Panc1 (cell line): ENCODE data around the gene DRGX. TPM values are rescaled to one million over a fixed set of nuclear protein-coding genes. Genes with fewer than 3 reads are reported as not detected.

Experiments
- ATAC-seq: fragments of 200-7000 bp; cut with Tn5 transposase; 2 replicates; pipeline ENCODE4 v1.9.1; 2020; ENCODE audit warnings: mild to moderate bottlenecking, moderate library complexity
- BruUV-seq: library from RNA; stranded (reverse); fragments of 400-500 nt; replicated peaks from 2 replicates; lab custom pipeline; 2021; lab: Mats Ljungman, UMichigan
- CTCF ChIA-PET: fragments of 300-600 bp; sonication (Branson Sonifier 250); formaldehyde crosslinking; loops from one replicate; lab custom pipeline; 2022; ENCODE audit warnings: antibody characterized with exemption; lab: Charles Lee
- POLR2A ChIA-PET: fragments of 300-600 bp; sonication (Branson Sonifier 250); formaldehyde crosslinking; loops from one replicate; lab custom pipeline; 2022; ENCODE audit warnings: antibody characterized with exemption; lab: Charles Lee
- DNase-seq: peaks from one replicate; pipeline ENCODE4 v3.0.0-alpha.2; 2010; ENCODE audit warnings: low read depth, low spot score
- H3K27ac ChIP-seq: 2 replicates; pipeline ENCODE4 v1.5.1; 2011; ENCODE audit warnings: mild to moderate bottlenecking, low read length, inconsistent platforms
- H3K27me3 ChIP-seq: fragments of 200-500 bp; sonication (Bioruptor generic); 2 replicates; pipeline ENCODE4 v1.6.0; 2014; ENCODE audit warnings: low read length, inconsistent platforms; ENCODE audit not compliant: control insufficient read depth, insufficient read depth
- H3K36me3 ChIP-seq: fragments of 200-500 bp; sonication (Bioruptor generic); 2 replicates; pipeline ENCODE4 v1.5.1; 2014; ENCODE audit warnings: inconsistent platforms, mild to moderate bottlenecking, low read length, moderate library complexity; ENCODE audit not compliant: control insufficient read depth, insufficient read depth
- H3K4me1 ChIP-seq: 2 replicates; pipeline ENCODE4 v1.5.1; 2011; ENCODE audit warnings: inconsistent platforms, mild to moderate bottlenecking, low read length, moderate library complexity; ENCODE audit not compliant: control insufficient read depth, insufficient read depth
- H3K4me3 ChIP-seq, 2 experiments: 2 replicates each; pipeline ENCODE4 v1.5.1; 2011 to 2012; ENCODE audit warnings: low read depth in 2 of 2, low read length in 2 of 2, mild to moderate bottlenecking in 2 of 2, inconsistent platforms in 1 of 2, moderate library complexity in 1 of 2
- H3K9me3 ChIP-seq: fragments of 200-500 bp; sonication (Bioruptor generic); 2 replicates; pipeline ENCODE4 v1.5.1; 2014; ENCODE audit warnings: low read depth, mild to moderate bottlenecking, inconsistent platforms, low read length, moderate library complexity; ENCODE audit not compliant: control insufficient read depth, insufficient read depth
- POLR2AphosphoS5 ChIP-seq: IDR thresholded peaks from 2 replicates; pipeline ENCODE4 v1.6.1; 2012; ENCODE audit warnings: mild to moderate bottlenecking, low read depth, low read length, moderate library complexity
- REST ChIP-seq, 2 experiments: IDR thresholded peaks; 2 replicates each; pipeline ENCODE4 v1.6.1; 2011 to 2012; ENCODE audit warnings: low read depth in 2 of 2, control low read depth in 1 of 2, low read length in 1 of 2, mild to moderate bottlenecking in 1 of 2, moderate library complexity in 1 of 2; ENCODE audit not compliant: insufficient read depth in 1 of 2
- SIN3A ChIP-seq: IDR thresholded peaks from 2 replicates; pipeline ENCODE4 v1.6.1; 2012; ENCODE audit warnings: low read depth, mild to moderate bottlenecking, low read length, moderate library complexity, borderline replicate concordance; ENCODE audit not compliant: insufficient read depth
- TCF7L2 ChIP-seq: IDR thresholded peaks from 2 replicates; pipeline ENCODE4 v1.6.1; 2011; ENCODE audit warnings: mild to moderate bottlenecking, low read depth, low read length, inconsistent platforms
- in situ Hi-C: cut with HindIII; loops from 2 replicates; pipeline ENCODE4 v1.10.0; 2016; ENCODE audit warnings: low sequenced_read_pairs, low pct_unique_long_range_greater_than_20kb
- intact Hi-C: fragments of 100-400 bp; cut with micrococcal nuclease; formaldehyde crosslinking; loops from one replicate; pipeline ENCODE4 v1.10.0; 2022; ENCODE audit not compliant: unreplicated experiment
- total RNA-seq: library from RNA; stranded (reverse); gene quantifications from one replicate; pipeline ENCODE4 v1.2.1, GENCODE V29; 2021; ENCODE audit not compliant: unreplicated experiment
- TF ChIP-seq, protein P1 (sequence below): fragments of 450-650 bp; IDR thresholded peaks from 2 replicates; pipeline ENCODE4 v1.5.1; 2017; ENCODE audit warnings: mild to moderate bottlenecking

Gene DRGX
- total RNA-seq, 1 experiment from 2014 or later, result 0.15 TPM

- ATAC-seq (no peak), DNase-seq (no peak)
- ChIA-PET POLR2A (no interaction called here), CTCF (no interaction called here)
- Histone ChIP-seq H3K9me3 (no peaks in the 10 kb centered on the region), H3K4me3 (no peak overlapping the region), H3K4me1 (no peaks in the 10 kb centered on the region), H3K27me3 (peaks cover 7% of the 10 kb centered on the region), H3K27ac (no peak overlapping the region), H3K36me3 (no peaks in the 10 kb centered on the region)
- no TSS peak for BruUV-seq
- in situ Hi-C loops (no loop called here), intact Hi-C loops (no loop called here)
- TF ChIP-seq SIN3A (no peak), POLR2AphosphoS5 (no peak)
Observed at GRCh38 chr10:49334964-49335363, 60.9 kb downstream of the DRGX start.

- TF ChIP-seq POLR2AphosphoS5 (no peak), TCF7L2 (no peak), SIN3A (no peak), REST (IDR thresholded peaks at IDR 0.05; ENCODE audit: insufficient read depth in 1 of 2, low read depth in 2 of 2, low read length in 1 of 2) (no peak)
- TF ChIP-seq, protein P1, sequence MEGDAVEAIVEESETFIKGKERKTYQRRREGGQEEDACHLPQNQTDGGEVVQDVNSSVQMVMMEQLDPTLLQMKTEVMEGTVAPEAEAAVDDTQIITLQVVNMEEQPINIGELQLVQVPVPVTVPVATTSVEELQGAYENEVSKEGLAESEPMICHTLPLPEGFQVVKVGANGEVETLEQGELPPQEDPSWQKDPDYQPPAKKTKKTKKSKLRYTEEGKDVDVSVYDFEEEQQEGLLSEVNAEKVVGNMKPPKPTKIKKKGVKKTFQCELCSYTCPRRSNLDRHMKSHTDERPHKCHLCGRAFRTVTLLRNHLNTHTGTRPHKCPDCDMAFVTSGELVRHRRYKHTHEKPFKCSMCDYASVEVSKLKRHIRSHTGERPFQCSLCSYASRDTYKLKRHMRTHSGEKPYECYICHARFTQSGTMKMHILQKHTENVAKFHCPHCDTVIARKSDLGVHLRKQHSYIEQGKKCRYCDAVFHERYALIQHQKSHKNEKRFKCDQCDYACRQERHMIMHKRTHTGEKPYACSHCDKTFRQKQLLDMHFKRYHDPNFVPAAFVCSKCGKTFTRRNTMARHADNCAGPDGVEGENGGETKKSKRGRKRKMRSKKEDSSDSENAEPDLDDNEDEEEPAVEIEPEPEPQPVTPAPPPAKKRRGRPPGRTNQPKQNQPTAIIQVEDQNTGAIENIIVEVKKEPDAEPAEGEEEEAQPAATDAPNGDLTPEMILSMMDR, result no peak
- H3K4me1 ChIP-seq, result no peaks in the 10 kb centered on the region
- no peak overlapping the region for H3K27ac ChIP-seq
- H3K27me3 ChIP-seq, result peaks cover 5% of the 10 kb centered on the region; the same call in 1 of the 2 replicates
- BruUV-seq, result no TSS peak
- ChIA-PET POLR2A (no interaction called here), CTCF (no interaction called here)
- no peaks in the 10 kb centered on the region for H3K36me3 ChIP-seq
- in situ Hi-C loops (no loop called here), intact Hi-C loops (no loop called here)
- no peak overlapping the region for H3K4me3 ChIP-seq
- no peak for ATAC-seq
- H3K9me3 ChIP-seq, result no peaks in the 10 kb centered on the region
- no peak for DNase-seq
Observed at GRCh38 chr10:49333192-49333591, 62.7 kb downstream of the DRGX start.

GRCh38 chr10:49332768-49333167, 63.1 kb downstream of the DRGX start:
- Histone ChIP-seq H3K27ac (no peak overlapping the region), H3K4me1 (no peaks in the 10 kb centered on the region), H3K9me3 (no peaks in the 10 kb centered on the region), H3K4me3 (no peak overlapping the region), H3K27me3 (peaks cover 5% of the 10 kb centered on the region; the same call in 1 of the 2 replicates), H3K36me3 (no peaks in the 10 kb centered on the region)
- no peak for ATAC-seq
- intact Hi-C loops (no loop called here), in situ Hi-C loops (no loop called here)
- POLR2A ChIA-PET, result no interaction called here
- DNase-seq, result no peak
- no TSS peak for BruUV-seq
- CTCF ChIA-PET, result no interaction called here
- TF ChIP-seq REST (IDR thresholded peaks at IDR 0.05; ENCODE audit: insufficient read depth in 1 of 2, low read depth in 2 of 2, low read length in 1 of 2) (no peak), POLR2AphosphoS5 (no peak), SIN3A (no peak), TCF7L2 (no peak)
- TF ChIP-seq, protein P1, result no peak
